OCI-LY3 (cell line): ENCODE results near the gene DOCK11.
"Not testable (repeated sequence)": the region's sequence is repeated elsewhere in the genome, so short reads cannot be mapped to it uniquely, and the experiment has no call there.

Experiments
- H2AFZ ChIP-seq: fragments of 200-600, 300-600 bp; shearing (Covaris generic); 2 replicates; pipeline ENCODE4 v1.6.0; 2014; ENCODE audit warnings: antibody characterized with exemption, low read depth, low read length
- H3K27ac ChIP-seq: fragments of 200-600, 300-600 bp; sonication (generic); 2 replicates; pipeline ENCODE4 v1.5.1; 2014; ENCODE audit warnings: mild to moderate bottlenecking, low read length, moderate library complexity, mixed read lengths
- H3K27me3 ChIP-seq: fragments of 200-600, 300-600 bp; sonication (generic); 2 replicates; pipeline ENCODE4 v1.6.1; 2014; ENCODE audit warnings: low read depth, low read length, mixed read lengths
- H3K36me3 ChIP-seq: fragments of 200-600, 300-600 bp; sonication (generic); replicated peaks from 2 replicates; pipeline ENCODE3; 2014; ENCODE audit warnings: low read depth, low read length, mixed read lengths
- H3K4me1 ChIP-seq: fragments of 300-600, 200-600 bp; sonication (generic); 2 replicates; pipeline ENCODE4 v1.6.1; 2014; ENCODE audit warnings: low read length, mixed read lengths
- H3K4me2 ChIP-seq: fragments of 200-600, 300-600 bp; sonication (generic); 2 replicates; pipeline ENCODE4 v1.6.1; 2014; ENCODE audit warnings: low read length, mixed read lengths
- H3K4me3 ChIP-seq: fragments of 300-600, 200-600 bp; sonication (generic); 2 replicates; pipeline ENCODE4 v1.5.1; 2014; ENCODE audit warnings: antibody characterized with exemption, mild to moderate bottlenecking, low read length, moderate library complexity
- H3K79me2 ChIP-seq: fragments of 300-600, 200-600 bp; shearing (Covaris generic); 2 replicates; pipeline ENCODE4 v1.6.1; 2014; ENCODE audit warnings: mild to moderate bottlenecking, low read length, mixed read lengths
- H3K9ac ChIP-seq: fragments of 300-600, 200-600 bp; shearing (Covaris generic); 2 replicates; pipeline ENCODE4 v1.6.0; 2014; ENCODE audit warnings: mild to moderate bottlenecking, low read length, moderate library complexity
- H3K9me3 ChIP-seq: fragments of 200-600, 300-600 bp; shearing (Covaris generic); 2 replicates; pipeline ENCODE4 v1.6.1; 2014; ENCODE audit warnings: low read length, mixed read lengths; ENCODE audit not compliant: insufficient read depth
- H4K20me1 ChIP-seq: fragments of 200-600, 300-600 bp; sonication (generic); 2 replicates; pipeline ENCODE4 v1.6.1; 2016; ENCODE audit warnings: low read length, mixed read lengths; ENCODE audit not compliant: insufficient read depth
- EZH2phosphoT487 ChIP-seq: fragments of 200-600 bp; shearing (Covaris generic); IDR thresholded peaks from 2 replicates; pipeline ENCODE4 v1.6.1; 2018; ENCODE audit warnings: antibody characterized with exemption, mixed run types, low read depth
- TF ChIP-seq, protein P1 (sequence below): fragments of 200-600, 300-600 bp; sonication (generic); IDR thresholded peaks from 2 replicates; pipeline ENCODE4 v1.5.1; 2014; ENCODE audit warnings: antibody characterized with exemption, low read length, low read depth

The DOCK11 gene

DNA sequence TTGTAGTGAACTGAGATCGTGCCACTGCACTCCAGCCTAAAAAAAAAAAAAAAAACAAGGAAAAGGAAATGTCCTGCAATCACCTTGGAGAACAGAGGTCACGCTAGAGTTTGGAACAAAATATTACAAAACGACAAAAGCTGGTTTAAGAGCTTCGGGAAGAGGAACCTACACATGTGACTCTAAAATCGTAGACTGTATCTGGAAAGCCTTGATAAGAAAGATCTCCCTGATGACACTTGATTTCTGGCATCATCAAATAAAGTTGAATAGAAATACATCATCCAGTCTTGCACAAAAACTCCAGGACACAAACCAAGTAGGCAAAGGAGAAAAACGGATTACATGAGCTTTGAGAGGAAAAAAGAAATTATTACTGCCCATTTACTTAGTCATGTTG lies 31.1 kb upstream of the DOCK11 start:
- TF ChIP-seq, protein P1, sequence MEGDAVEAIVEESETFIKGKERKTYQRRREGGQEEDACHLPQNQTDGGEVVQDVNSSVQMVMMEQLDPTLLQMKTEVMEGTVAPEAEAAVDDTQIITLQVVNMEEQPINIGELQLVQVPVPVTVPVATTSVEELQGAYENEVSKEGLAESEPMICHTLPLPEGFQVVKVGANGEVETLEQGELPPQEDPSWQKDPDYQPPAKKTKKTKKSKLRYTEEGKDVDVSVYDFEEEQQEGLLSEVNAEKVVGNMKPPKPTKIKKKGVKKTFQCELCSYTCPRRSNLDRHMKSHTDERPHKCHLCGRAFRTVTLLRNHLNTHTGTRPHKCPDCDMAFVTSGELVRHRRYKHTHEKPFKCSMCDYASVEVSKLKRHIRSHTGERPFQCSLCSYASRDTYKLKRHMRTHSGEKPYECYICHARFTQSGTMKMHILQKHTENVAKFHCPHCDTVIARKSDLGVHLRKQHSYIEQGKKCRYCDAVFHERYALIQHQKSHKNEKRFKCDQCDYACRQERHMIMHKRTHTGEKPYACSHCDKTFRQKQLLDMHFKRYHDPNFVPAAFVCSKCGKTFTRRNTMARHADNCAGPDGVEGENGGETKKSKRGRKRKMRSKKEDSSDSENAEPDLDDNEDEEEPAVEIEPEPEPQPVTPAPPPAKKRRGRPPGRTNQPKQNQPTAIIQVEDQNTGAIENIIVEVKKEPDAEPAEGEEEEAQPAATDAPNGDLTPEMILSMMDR: no peak
- TF ChIP-seq EZH2phosphoT487: no peak
- H3K27me3 ChIP-seq: no peaks in the 10 kb centered on the region
- H3K27ac ChIP-seq: no peak overlapping the region
- no peak overlapping the region for H3K4me2 ChIP-seq
- no peaks in the 10 kb centered on the region for H3K79me2 ChIP-seq
- no peak overlapping the region for H3K9ac ChIP-seq
- no peaks in the 10 kb centered on the region for H4K20me1 ChIP-seq
- H2AFZ ChIP-seq: no peak overlapping the region
- no peaks in the 10 kb centered on the region for H3K4me1 ChIP-seq
- H3K4me3 ChIP-seq: no peak overlapping the region
- H3K36me3 ChIP-seq: no peaks in the 10 kb centered on the region
- no peaks in the 10 kb centered on the region for H3K9me3 ChIP-seq

DNA sequence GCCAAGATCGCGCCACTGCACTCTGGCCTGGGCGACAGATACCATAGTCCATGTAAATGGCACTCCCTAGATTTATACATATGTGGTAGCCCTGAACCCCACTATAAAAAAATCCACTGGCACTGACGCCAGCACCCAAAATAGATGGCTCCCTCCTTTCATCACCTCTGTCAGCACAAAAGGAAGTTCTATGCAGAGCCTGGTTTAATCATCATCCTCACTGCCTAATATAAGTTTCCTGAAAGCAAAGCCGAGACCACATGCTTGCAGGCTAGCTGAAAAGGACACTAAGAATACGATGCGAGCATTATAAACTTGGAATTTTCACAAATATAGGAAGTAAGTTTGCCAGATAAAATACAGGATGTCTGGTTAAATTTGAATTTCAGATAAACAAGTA lies 27.5 kb upstream of the DOCK11 start:
- Histone ChIP-seq H3K36me3 (no peaks in the 10 kb centered on the region), H3K9ac (no peak overlapping the region), H3K4me1 (no peaks in the 10 kb centered on the region), H3K27me3 (no peaks in the 10 kb centered on the region), H2AFZ (no peak overlapping the region), H3K27ac (no peak overlapping the region), H3K4me3 (no peak overlapping the region), H3K4me2 (no peak overlapping the region), H3K79me2 (no peaks in the 10 kb centered on the region), H3K9me3 (no peaks in the 10 kb centered on the region), H4K20me1 (no peaks in the 10 kb centered on the region)
- TF ChIP-seq, protein P1: no peak
- TF ChIP-seq EZH2phosphoT487: no peak

DNA sequence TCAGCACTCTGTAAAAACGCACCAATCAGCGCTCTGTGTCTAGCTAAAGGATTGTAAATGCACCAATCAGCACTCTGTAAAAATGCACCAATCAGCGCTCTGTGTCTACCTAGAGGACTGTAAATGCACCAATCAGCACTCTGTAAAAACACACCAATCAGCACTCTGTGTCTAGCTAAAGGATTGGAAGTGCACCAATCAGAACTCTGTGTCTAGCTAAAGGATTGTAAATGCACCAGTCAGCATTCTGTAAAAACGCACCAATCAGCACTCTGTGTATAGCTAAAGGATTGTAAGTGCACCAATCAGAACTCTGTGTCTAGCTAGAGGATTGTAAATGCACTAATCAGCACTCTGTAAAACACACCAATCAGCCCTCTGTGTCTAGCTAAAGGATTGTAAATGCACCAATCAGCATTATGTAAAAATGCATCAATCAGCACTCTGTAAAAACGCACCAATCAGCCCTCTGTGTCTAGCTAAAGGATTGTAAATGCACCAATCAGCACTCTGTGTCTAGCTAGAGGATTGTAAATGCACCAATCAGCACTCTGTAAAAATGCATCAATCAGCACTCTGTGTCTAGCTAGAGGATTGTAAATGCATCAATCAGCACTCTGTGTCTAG lies 24.8 kb upstream of the DOCK11 start:
- H3K4me2 ChIP-seq, H3K27me3 ChIP-seq, H2AFZ ChIP-seq, H3K9me3 ChIP-seq, H3K79me2 ChIP-seq, H3K36me3 ChIP-seq, H3K9ac ChIP-seq, H4K20me1 ChIP-seq, H3K4me3 ChIP-seq, H3K4me1 ChIP-seq, H3K27ac ChIP-seq: not testable (repeated sequence)

DNA sequence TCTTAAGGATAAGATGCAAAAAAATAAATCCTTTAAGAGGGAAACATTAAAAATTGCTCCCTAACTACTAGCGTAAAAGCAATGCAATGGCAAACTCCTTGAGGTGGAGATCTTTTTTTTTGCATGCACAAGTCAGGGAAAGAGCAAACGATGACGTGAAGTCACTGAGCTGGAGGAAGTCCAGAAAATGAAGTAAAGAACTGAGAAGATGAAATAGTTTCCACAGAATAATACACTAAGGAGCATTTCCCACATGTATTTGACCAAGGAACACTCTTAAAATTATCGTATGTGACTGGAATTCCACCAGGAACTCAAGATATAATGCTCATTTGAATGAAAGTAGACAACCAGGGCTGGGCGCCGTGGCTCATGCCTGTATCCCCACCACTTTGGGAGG lies 21.0 kb upstream of the DOCK11 start:
- no peaks in the 10 kb centered on the region for H3K4me1 ChIP-seq
- no peaks in the 10 kb centered on the region for H3K9me3 ChIP-seq
- no peaks in the 10 kb centered on the region for H3K36me3 ChIP-seq
- H3K79me2 ChIP-seq: no peaks in the 10 kb centered on the region
- no peaks in the 10 kb centered on the region for H3K27me3 ChIP-seq
- H3K27ac ChIP-seq: no peak overlapping the region
- no peak overlapping the region for H2AFZ ChIP-seq
- no peak overlapping the region for H3K4me3 ChIP-seq
- TF ChIP-seq, protein P1: no peak
- no peak for TF ChIP-seq EZH2phosphoT487
- H4K20me1 ChIP-seq: no peaks in the 10 kb centered on the region
- H3K4me2 ChIP-seq: no peak overlapping the region
- no peak overlapping the region for H3K9ac ChIP-seq
